CD4-positive, alpha-beta T cell (primary cell): Measurements from ENCODE around the gene CSRP1. TPM values are rescaled to one million over a fixed set of nuclear protein-coding genes. Genes with fewer than 3 reads are reported as not detected.

Source experiments
- ATAC-seq: fragments of 200-7000 bp; cut with Tn5 transposase; one replicate; pipeline ENCODE4 v1.10.0; 2022; ENCODE audit warnings: mild to moderate bottlenecking; ENCODE audit not compliant: poor library complexity
- CTCF ChIA-PET: fragments of 350-600 bp; sonication (Branson Sonifier 250); formaldehyde crosslinking; loops from one replicate; lab custom pipeline; 2021; ENCODE audit warnings: antibody characterized with exemption, inconsistent platforms; lab: Charles Lee
- POLR2A ChIA-PET: fragments of 350-600 bp; sonication (Branson Sonifier 250); formaldehyde crosslinking; loops from one replicate; lab custom pipeline; 2021; ENCODE audit warnings: antibody characterized with exemption, inconsistent platforms; lab: Charles Lee
- DNase-seq, 14 experiments: peaks; one replicate each; pipeline ENCODE4 v3.0.0-alpha.2; 2013 to 2020; ENCODE audit warnings: mixed read lengths in 2 of 14
- H3K27ac ChIP-seq, 2 donors: one replicate each; pipeline versions ENCODE4 v1.5.1 to v1.7.0; 2013; ENCODE audit warnings: low read length in 2 of 2, low read depth in 1 of 2, mild to moderate bottlenecking in 1 of 2
- H3K27me3 ChIP-seq, 2 experiments: 1 replicate in 1 of 2; 2 replicates in 1 of 2; pipeline versions ENCODE4 v1.6.1 to v1.7.0; 2013; ENCODE audit warnings: low read length in 2 of 2, control low read depth in 1 of 2, mild to moderate bottlenecking in 1 of 2, moderate library complexity in 1 of 2; ENCODE audit not compliant: insufficient read depth in 2 of 2, control insufficient read depth in 1 of 2
- H3K36me3 ChIP-seq: one replicate; pipeline ENCODE4 v1.6.1; 2013; ENCODE audit warnings: low read length, control low read depth; ENCODE audit not compliant: insufficient read depth
- H3K4me1 ChIP-seq: one replicate; pipeline ENCODE4 v1.6.1; 2013; ENCODE audit warnings: low read length, control low read depth; ENCODE audit not compliant: insufficient read depth
- H3K4me3 ChIP-seq: one replicate; pipeline ENCODE4 v1.5.1; 2013; ENCODE audit warnings: mild to moderate bottlenecking, low read length, moderate library complexity
- H3K9me3 ChIP-seq, 2 experiments: 1 replicate in 1 of 2; 2 replicates in 1 of 2; pipeline versions ENCODE4 v1.6.1 to v1.7.0; 2013; ENCODE audit warnings: low read length in 2 of 2, mild to moderate bottlenecking in 2 of 2, control low read depth in 1 of 2, moderate library complexity in 1 of 2; ENCODE audit not compliant: control insufficient read depth in 1 of 2, insufficient read depth in 1 of 2
- H3K27ac Mint-ChIP-seq: one replicate; pipeline ENCODE4 v1.8.0; 2020; ENCODE audit warnings: mixed read lengths
- H3K27me3 Mint-ChIP-seq: one replicate; pipeline ENCODE4 v1.8.0; 2021; ENCODE audit warnings: mixed read lengths
- H3K36me3 Mint-ChIP-seq: one replicate; pipeline ENCODE4 v1.8.0; 2021; ENCODE audit warnings: low read depth, mixed read lengths
- H3K4me1 Mint-ChIP-seq: one replicate; pipeline ENCODE4 v1.8.0; 2021; ENCODE audit warnings: low read depth, mixed read lengths
- H3K4me3 Mint-ChIP-seq: one replicate; pipeline ENCODE4 v1.8.0; 2020; ENCODE audit warnings: mild to moderate bottlenecking, mixed read lengths
- H3K9me3 Mint-ChIP-seq: one replicate; pipeline ENCODE4 v1.8.0; 2020; ENCODE audit warnings: mixed read lengths
- CTCF ChIP-seq: fragments of 200-600 bp; IDR thresholded peaks from one replicate; pipeline ENCODE4 v1.8.0; 2022; ENCODE audit warnings: antibody characterized with exemption, mild to moderate bottlenecking
- intact Hi-C, 2 experiments: fragments of 100-400 bp; cut with DNase I in 1 of 2; cut with micrococcal nuclease in 1 of 2; formaldehyde crosslinking; loops; one replicate each; pipeline versions ENCODE4 v1.15.1 to v1.9.0; 2023 to 2025; cut with DNase I, micrococcal nuclease
- total RNA-seq, 174 experiments: library from RNA in 2 of 174; stranded (reverse) in 2 of 174; gene quantifications; one replicate each; pipeline ENCODE4 v1.2.3 and lab custom pipeline; 2021 to 2026

CSRP1 gene
- total RNA-seq, 2 experiments from 2014 or later = 34.8 to 39.9 TPM

- ATAC-seq = no peak
Observed at GRCh38 chr1:201530741-201531531, 24.0 kb upstream of the CSRP1 start.

GRCh38 chr1:201528631-201529252 is 21.8 kb upstream of the CSRP1 start:
- POLR2A ChIA-PET = no interaction called here
- intact Hi-C loops = no loop called here

More at GRCh38 chr1:201530741-201531531, 24.0 kb upstream of the CSRP1 start:
- peak in 4 of 14 experiments; percentile 27 to 56 (median 38) for DNase-seq
- peaks cover 0 to 3% of the 10 kb centered on the region in 2 experiments for H3K9me3 ChIP-seq
- intact Hi-C loops = no loop called here
- Mint-ChIP-seq H3K27ac (no peak overlapping the region), H3K36me3 (peaks cover 47% of the 10 kb centered on the region), H3K27me3 (peaks cover 15% of the 10 kb centered on the region), H3K4me1 (no peaks in the 10 kb centered on the region), H3K4me3 (no peak overlapping the region), H3K9me3 (no peaks in the 10 kb centered on the region)
- no peak for TF ChIP-seq CTCF
- POLR2A ChIA-PET = no interaction called here
- H3K4me3 ChIP-seq = no peak overlapping the region
- no peaks in the 10 kb centered on the region for H3K4me1 ChIP-seq
- CTCF ChIA-PET = no interaction called here
- peaks cover 5% of the 10 kb centered on the region for H3K36me3 ChIP-seq
- no peak overlapping the region for H3K27ac ChIP-seq
- H3K27me3 ChIP-seq = peaks cover 0 to 6% of the 10 kb centered on the region in 2 experiments

GRCh38 chr1:201527879-201528278 is 21.0 kb upstream of the CSRP1 start:
- no peak for TF ChIP-seq CTCF
- Mint-ChIP-seq H3K4me1 (no peaks in the 10 kb centered on the region), H3K27ac (no peak overlapping the region), H3K27me3 (peaks cover 3% of the 10 kb centered on the region), H3K4me3 (no peak overlapping the region), H3K36me3 (peaks cover 60% of the 10 kb centered on the region), H3K9me3 (no peaks in the 10 kb centered on the region)
- ATAC-seq (no peak), DNase-seq (no peak)
- ChIA-PET POLR2A (no interaction called here), CTCF (no interaction called here)
- Histone ChIP-seq H3K27me3 (peaks cover 0 to 2% of the 10 kb centered on the region in 2 experiments), H3K27ac (no peak overlapping the region), H3K4me3 (no peak overlapping the region), H3K4me1 (no peaks in the 10 kb centered on the region), H3K9me3 (peaks cover 0 to 11% of the 10 kb centered on the region in 2 experiments), H3K36me3 (peaks cover 5% of the 10 kb centered on the region)
- intact Hi-C loops = no loop called here

More at GRCh38 chr1:201528631-201529252, 21.8 kb upstream of the CSRP1 start:
- Mint-ChIP-seq H3K4me1 (no peaks in the 10 kb centered on the region), H3K27me3 (peaks cover 4% of the 10 kb centered on the region), H3K27ac (no peak overlapping the region), H3K36me3 (peaks cover 62% of the 10 kb centered on the region), H3K9me3 (no peaks in the 10 kb centered on the region), H3K4me3 (no peak overlapping the region)
- H3K4me1 ChIP-seq = no peaks in the 10 kb centered on the region
- peaks cover 0 to 2% of the 10 kb centered on the region in 2 experiments for H3K27me3 ChIP-seq
- no peak overlapping the region for H3K4me3 ChIP-seq
- peaks cover 5% of the 10 kb centered on the region for H3K36me3 ChIP-seq
- H3K27ac ChIP-seq = no peak overlapping the region
- TF ChIP-seq CTCF = no peak
- CTCF ChIA-PET = no interaction called here
- DNase-seq = no peak
- peaks cover 0 to 8% of the 10 kb centered on the region in 2 experiments for H3K9me3 ChIP-seq
- no peak for ATAC-seq
